ENCODE measurements around the gene ADM2.

GRCh38 chr22:50522208-50522805 lies 41.0 kb downstream of the ADM2 start:
- no peak for TF ChIP-seq CTCF (IDR thresholded peaks at IDR 0.05; ENCODE audit: insufficient read depth, low read depth, low read length)
- no peak for TF ChIP-seq EZH2 (IDR thresholded peaks at IDR 0.05; ENCODE audit: insufficient read depth, low read length)
